GM12873 (cell line): ENCODE data around the gene SLC7A8.

Source experiments
- CTCF ChIP-seq: IDR thresholded peaks from 2 replicates; pipeline ENCODE4 v1.5.1; 2012; ENCODE audit warnings: low read depth, mild to moderate bottlenecking, moderate library complexity, low read length, control low read depth; ENCODE audit not compliant: insufficient read depth; ENCODE audit errors: missing control alignments

SLC7A8 gene

GRCh38 chr14:23104591-23105347 lies 78.7 kb downstream of the SLC7A8 start, which contains the start of gene CIROP:
Gene CIROP, minus strand, starts transcription at chr14:23104989. Its CDS starts 69 bp downstream, at chr14:23104920.
- TF ChIP-seq CTCF: no peak

DNA sequence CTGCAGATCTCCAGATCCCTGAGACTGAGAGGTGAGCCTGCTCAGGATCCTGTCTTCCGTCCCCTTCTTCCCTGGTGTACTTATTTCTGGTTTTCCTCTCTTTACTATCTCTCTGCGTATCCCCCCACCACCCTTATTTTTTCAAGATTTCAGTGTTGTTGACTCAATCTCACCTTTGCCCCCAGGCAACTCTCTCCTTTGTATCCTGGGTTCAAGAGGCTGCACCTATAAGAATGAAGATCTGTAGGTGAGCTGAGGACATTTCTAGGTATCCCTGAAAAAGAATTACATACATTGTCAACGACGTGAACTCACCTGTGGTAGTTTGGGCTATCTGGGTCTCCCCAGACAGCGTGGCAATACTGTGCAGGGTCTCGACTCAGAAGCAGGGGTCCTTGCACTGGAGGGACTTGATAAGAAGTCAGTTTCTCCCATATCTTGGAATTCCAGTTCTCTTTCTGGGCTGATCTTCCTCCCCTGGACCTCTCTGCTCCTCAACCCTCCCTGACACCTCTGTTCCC lies 79.3 kb downstream of the SLC7A8 start:
- no peak for TF ChIP-seq CTCF

- no peak for TF ChIP-seq CTCF
Observed at GRCh38 chr14:23103581-23103980, 79.9 kb downstream of the SLC7A8 start.

DNA sequence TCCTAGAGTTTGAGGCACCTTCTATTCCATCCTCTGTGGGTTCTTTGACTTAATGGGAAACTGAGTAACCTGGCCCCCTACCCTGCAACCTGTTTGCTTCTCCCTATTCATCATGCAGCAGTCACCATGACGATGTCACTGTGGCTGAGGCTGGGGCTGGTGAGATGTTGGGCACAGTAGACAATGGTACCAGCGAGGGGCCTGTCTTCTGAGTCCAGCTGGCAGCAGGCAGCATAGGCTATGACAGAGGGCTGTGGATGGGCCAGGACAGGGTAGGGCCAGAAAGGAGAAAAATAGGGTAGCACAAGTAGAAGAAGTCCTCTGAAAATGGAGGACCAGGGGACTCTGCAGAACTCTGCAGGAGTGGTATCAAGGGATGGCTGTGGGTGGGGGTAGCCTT lies 80.7 kb downstream of the SLC7A8 start:
- no peak for TF ChIP-seq CTCF

- no peak for TF ChIP-seq CTCF
Observed at GRCh38 chr14:23101986-23102625, 81.4 kb downstream of the SLC7A8 start.

DNA sequence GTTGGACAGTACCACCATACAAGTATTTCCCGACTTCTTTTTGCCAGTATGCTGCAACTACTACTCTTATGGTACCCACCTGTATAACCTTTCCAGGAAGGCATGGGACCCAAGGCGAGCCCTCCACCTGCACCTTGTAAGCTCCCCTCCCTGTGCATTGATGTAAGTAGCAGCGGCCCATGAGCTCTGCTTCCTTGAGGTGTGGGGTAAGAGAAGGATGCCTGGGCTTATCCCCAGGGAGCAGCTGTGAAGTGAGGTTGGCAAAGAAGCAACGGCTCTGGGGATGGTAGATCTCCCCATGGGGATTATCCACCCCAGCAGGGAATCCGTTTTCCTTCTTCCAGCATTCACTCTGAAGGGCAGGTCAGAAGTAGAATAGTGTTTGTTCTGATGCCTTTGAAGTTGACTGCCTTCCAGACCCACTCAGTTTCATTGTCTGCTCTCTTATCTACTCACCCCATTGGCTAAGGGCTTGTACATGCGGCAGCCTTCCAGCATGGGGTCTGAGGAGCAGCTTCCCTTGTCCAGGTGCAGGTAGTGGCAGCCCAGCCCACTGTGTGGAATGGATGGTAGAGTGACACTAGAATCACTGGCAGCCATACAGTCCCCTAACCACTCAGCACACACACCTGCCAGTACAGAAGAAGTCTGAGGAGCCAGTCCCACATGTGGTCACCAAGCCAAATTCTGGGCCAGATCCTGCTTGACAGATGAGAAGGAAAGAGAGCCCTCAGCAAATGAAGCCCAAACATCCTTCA lies 82.1 kb downstream of the SLC7A8 start:
- no peak for TF ChIP-seq CTCF

- no peak for TF ChIP-seq CTCF
Observed at GRCh38 chr14:23099212-23099861, 84.1 kb downstream of the SLC7A8 start.
